ENCODE measurements around the gene TRIM44. TPM values are rescaled to one million over a fixed set of nuclear protein-coding genes. Genes with fewer than 3 reads are reported as not detected.

Gene TRIM44, protein sequence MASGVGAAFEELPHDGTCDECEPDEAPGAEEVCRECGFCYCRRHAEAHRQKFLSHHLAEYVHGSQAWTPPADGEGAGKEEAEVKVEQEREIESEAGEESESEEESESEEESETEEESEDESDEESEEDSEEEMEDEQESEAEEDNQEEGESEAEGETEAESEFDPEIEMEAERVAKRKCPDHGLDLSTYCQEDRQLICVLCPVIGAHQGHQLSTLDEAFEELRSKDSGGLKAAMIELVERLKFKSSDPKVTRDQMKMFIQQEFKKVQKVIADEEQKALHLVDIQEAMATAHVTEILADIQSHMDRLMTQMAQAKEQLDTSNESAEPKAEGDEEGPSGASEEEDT
- total RNA-seq: 10 to 100 TPM; 29.1 to 55.4 (median 43.5) TPM
- 1 to 10 TPM; 6.3 to 8.6 TPM for polyA plus RNA-seq

DNA sequence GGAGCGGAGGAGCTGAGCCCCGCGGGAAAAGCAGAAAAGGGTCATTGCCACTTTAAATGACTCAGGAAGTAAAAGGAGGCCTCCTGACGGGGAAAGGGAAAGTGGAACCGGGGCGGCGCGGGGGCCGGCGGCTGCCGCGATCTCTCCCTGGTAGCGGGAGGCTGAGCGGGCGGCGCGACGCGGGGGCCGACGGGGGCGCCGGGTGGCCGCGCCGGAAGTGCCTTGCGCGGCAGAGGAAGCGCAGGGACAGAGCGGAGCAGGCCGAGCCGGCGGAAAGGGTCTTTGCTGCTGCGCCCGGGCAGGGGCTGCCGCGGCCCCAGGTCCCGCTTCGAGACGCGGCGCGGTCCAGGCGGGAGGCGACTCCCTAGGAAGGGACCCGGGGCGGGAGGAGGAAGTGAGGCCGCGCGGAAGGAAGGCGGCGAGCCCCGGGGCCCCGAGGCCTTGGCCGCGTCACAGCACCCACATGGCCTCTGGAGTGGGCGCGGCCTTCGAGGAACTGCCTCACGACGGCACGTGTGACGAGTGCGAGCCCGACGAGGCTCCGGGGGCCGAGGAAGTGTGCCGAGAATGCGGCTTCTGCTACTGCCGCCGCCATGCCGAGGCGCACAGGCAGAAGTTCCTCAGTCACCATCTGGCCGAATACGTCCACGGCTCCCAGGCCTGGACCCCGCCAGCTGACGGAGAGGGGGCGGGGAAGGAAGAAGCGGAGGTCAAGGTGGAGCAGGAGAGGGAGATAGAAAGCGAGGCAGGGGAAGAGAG is at the start of gene TRIM44:
TRIM44 (plus strand) TSS at position 127 of the 759 bp plus-strand sequence; CDS start at position 464, 337 bp downstream.
- H3K36me3 ChIP-seq: no peaks in the 10 kb centered on the region
- peak within 1 kb of the TSS; percentile 93 to 98 (median 96) for H3K27ac ChIP-seq
- no peak for FAIRE-seq
- peaks cover 0 to 15% (median 13%) of the 10 kb centered on the region in 3 donors for H3K4me1 ChIP-seq
- 1% methylated on average over 63 to 82 of the region's 82 CpGs for WGBS, 2 donors
- TF ChIP-seq CTCF (IDR thresholded peaks at IDR 0.05): no peak
- no peaks in the 10 kb centered on the region for H3K9me3 ChIP-seq
- no peaks in the 10 kb centered on the region for H3K27me3 ChIP-seq
- peak within 1 kb of the TSS; percentile 56 to 84 (median 63) for H3K4me3 ChIP-seq
- ATAC-seq: peak; percentile 93 to 95 (median 94)
- intact Hi-C loops (cut with DNase I): no loop called here
- peak; percentile 74 to 89 (median 82) for DNase-seq

DNA sequence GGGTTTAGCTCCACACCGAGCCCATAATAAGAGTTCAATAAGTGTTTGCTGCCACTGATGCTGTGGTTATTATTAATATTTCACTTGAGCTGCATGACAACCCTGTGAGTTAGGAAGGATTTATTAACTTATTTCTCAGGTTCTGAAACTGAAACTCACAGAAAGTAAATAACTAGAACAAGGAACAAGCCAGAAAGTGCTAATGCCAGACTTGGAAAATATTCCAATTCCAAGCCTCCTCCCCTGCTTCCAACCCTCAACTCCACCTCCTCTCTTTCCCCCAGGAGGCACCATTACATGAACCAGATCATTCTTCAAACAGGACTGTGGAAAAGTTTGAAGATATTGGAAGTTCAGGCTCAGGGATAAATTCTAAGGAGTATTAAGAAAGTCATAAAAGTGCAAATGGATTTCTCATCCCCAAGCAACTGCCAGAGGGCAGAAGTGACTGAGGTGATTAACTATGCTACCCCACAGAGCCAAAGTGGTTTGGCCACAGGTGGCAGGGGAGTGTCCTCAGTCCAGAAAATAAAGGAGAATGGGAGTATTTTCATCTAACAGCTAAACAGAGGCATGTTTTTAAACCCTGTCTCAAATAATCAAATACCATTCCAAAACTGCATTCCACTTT is 47.5 kb upstream of the TRIM44 start:
- peak in 3 of 4 donors; percentile 3 to 18 (median 15) for ATAC-seq
- FAIRE-seq: no peak
- intact Hi-C loops (cut with DNase I): loop anchor here (5.0 to 10.0 kb wide), 4 partner anchors 510 to 650 kb away; no protein-coding TSS in a partner anchor
- DNase-seq: no peak
- peak overlapping the region; percentile 6 to 60 (median 32) for H3K27ac ChIP-seq
- no peaks in the 10 kb centered on the region for H3K9me3 ChIP-seq
- no peaks in the 10 kb centered on the region for H3K27me3 ChIP-seq
- WGBS, 2 donors: 22 to 25% methylated on average over 1 of the region's 1 CpG
- no peak overlapping the region for H3K4me3 ChIP-seq
- no peaks in the 10 kb centered on the region for H3K36me3 ChIP-seq
- TF ChIP-seq CTCF (IDR thresholded peaks at IDR 0.05): no peak
- H3K4me1 ChIP-seq: peaks cover 0 to 6% (median 0%) of the 10 kb centered on the region in 3 donors

GRCh38 chr11:35615921-35616900 is 46.4 kb upstream of the TRIM44 start:
- ATAC-seq: peak; percentile 25 to 54 (median 38)
- peak in 1 of 6 donors; percentile 17 for DNase-seq
- FAIRE-seq: peak; percentile 93
- H3K36me3 ChIP-seq: no peaks in the 10 kb centered on the region
- H3K27me3 ChIP-seq: no peaks in the 10 kb centered on the region
- H3K4me3 ChIP-seq: no peak overlapping the region
- peak overlapping the region in 2 of 4 donors; percentile 46 to 60 for H3K27ac ChIP-seq
- intact Hi-C loops (cut with DNase I): loop anchor here in 2 of 3 donors (5.0 to 10.0 kb wide), 3 partner anchors 509 to 649 kb away; no protein-coding TSS in a partner anchor
- 20 to 21% methylated on average over 8 of the region's 8 CpGs for WGBS, 2 donors
- TF ChIP-seq CTCF (IDR thresholded peaks at IDR 0.05): peak; percentile 55 to 83 (median 76)
- H3K4me1 ChIP-seq: peaks cover 0 to 12% (median 0%) of the 10 kb centered on the region in 3 donors
- H3K9me3 ChIP-seq: no peaks in the 10 kb centered on the region

GRCh38 chr11:35617316-35617686 is 45.3 kb upstream of the TRIM44 start:
- 76 to 77% methylated on average over 7 of the region's 7 CpGs for WGBS, 2 donors

More at GRCh38 chr11:35617316-35617686, 45.3 kb upstream of the TRIM44 start:
- Histone ChIP-seq H3K36me3 (no peaks in the 10 kb centered on the region), H3K4me1 (peaks cover 0 to 12% (median 0%) of the 10 kb centered on the region in 3 donors), H3K4me3 (peak overlapping the region in 1 of 4 donors; percentile 62), H3K27me3 (no peaks in the 10 kb centered on the region), H3K27ac (peak overlapping the region in 1 of 4 donors; percentile 68), H3K9me3 (no peaks in the 10 kb centered on the region)
- DNase-seq (no peak), ATAC-seq (no peak), FAIRE-seq (no peak)
- TF ChIP-seq CTCF (IDR thresholded peaks at IDR 0.05): no peak
- intact Hi-C loops (cut with DNase I): loop anchor here in 2 of 3 donors (5.0 to 10.0 kb wide), 3 partner anchors 508 to 648 kb away; no protein-coding TSS in a partner anchor
